H1 (cell line): ENCODE data around the gene OS9. TPM values are rescaled to one million over a fixed set of nuclear protein-coding genes. Genes with fewer than 3 reads are reported as not detected.

ENCODE experiments used
- CTCF ChIA-PET: fragments of 300-600 bp; sonication (Branson Sonifier 250); formaldehyde crosslinking; loops from one replicate; lab custom pipeline; 2021; ENCODE audit not compliant: partially characterized antibody; lab: Charles Lee
- POLR2A ChIA-PET: fragments of 300-600 bp; sonication (Branson Sonifier 250); formaldehyde crosslinking; loops from one replicate; lab custom pipeline; 2021; ENCODE audit warnings: inconsistent platforms; ENCODE audit not compliant: partially characterized antibody; lab: Charles Lee
- DNase-seq, 2 experiments: peaks; one replicate each; pipeline versions ENCODE4 v3.0.0 to v3.0.0-alpha.2; 2010 to 2022; ENCODE audit warnings: low spot score in 2 of 2, low read depth in 1 of 2, mixed read lengths in 1 of 2
- FAIRE-seq: peaks from 2 replicates; lab custom pipeline; 2011; peaks lifted over from hg19 to GRCh38; lab: Jason Lieb, UNC
- H2AFZ ChIP-seq: 2 replicates; pipeline ENCODE4 v1.8.1; 2012; ENCODE audit warnings: low read length, inconsistent platforms
- H2AK5ac ChIP-seq: 2 replicates; pipeline ENCODE4 v1.6.1; 2013; ENCODE audit warnings: low read depth, low read length
- H2BK120ac ChIP-seq: replicated peaks from 2 replicates; pipeline ENCODE3; 2013; ENCODE audit warnings: low read depth, low read length, inconsistent platforms
- H2BK12ac ChIP-seq: 2 replicates; pipeline ENCODE4 v1.6.1; 2013; ENCODE audit warnings: low read depth, low read length
- H2BK15ac ChIP-seq: 2 replicates; pipeline ENCODE4 v1.6.1; 2013; ENCODE audit warnings: low read length
- H2BK20ac ChIP-seq: 2 replicates; pipeline ENCODE4 v1.6.1; 2013; ENCODE audit warnings: low read length
- H2BK5ac ChIP-seq: 2 replicates; pipeline ENCODE4 v1.6.1; 2013; ENCODE audit warnings: low read depth, low read length
- H3K14ac ChIP-seq: 2 replicates; pipeline ENCODE4 v1.6.1; 2013; ENCODE audit warnings: inconsistent platforms; ENCODE audit not compliant: insufficient read length
- H3K18ac ChIP-seq: 2 replicates; pipeline ENCODE4 v1.6.1; 2013; ENCODE audit warnings: low read length; ENCODE audit errors: extremely low read depth
- H3K23ac ChIP-seq: 2 replicates; pipeline ENCODE4 v1.6.1; 2013; ENCODE audit warnings: inconsistent platforms; ENCODE audit not compliant: insufficient read length
- H3K23me2 ChIP-seq: 2 replicates; pipeline ENCODE4 v1.6.1; 2013; ENCODE audit warnings: low read depth, low read length
- H3K27ac ChIP-seq: 2 replicates; pipeline ENCODE4 v1.6.1; 2011; ENCODE audit warnings: low read depth, low read length, inconsistent platforms
- H3K27me3 ChIP-seq, 4 experiments: replicated peaks in 1 of 4; 1 replicate in 1 of 4; 2 replicates in 3 of 4; pipeline versions ENCODE4 v1.6.1 to v1.8.1; 2011 to 2013; ENCODE audit warnings: low read length in 3 of 4, mild to moderate bottlenecking in 3 of 4, inconsistent platforms in 2 of 4, mixed read lengths in 2 of 4, moderate library complexity in 1 of 4; ENCODE audit not compliant: control insufficient read depth in 3 of 4, insufficient read depth in 3 of 4; ENCODE audit errors: extremely low read depth in 1 of 4
- H3K36me3 ChIP-seq, 4 experiments: 2 replicates each; pipeline versions ENCODE4 v1.6.1 to v1.8.1; 2011 to 2013; ENCODE audit warnings: mild to moderate bottlenecking in 4 of 4, low read length in 3 of 4, moderate library complexity in 2 of 4, control low read depth in 1 of 4, inconsistent platforms in 1 of 4; ENCODE audit not compliant: insufficient read depth in 4 of 4, control insufficient read depth in 2 of 4
- H3K4ac ChIP-seq: replicated peaks from 2 replicates; pipeline ENCODE3; 2013; ENCODE audit warnings: low read length, low read depth, mixed read lengths, inconsistent platforms; ENCODE audit not compliant: insufficient read length
- H3K4me1 ChIP-seq, 4 experiments: replicated peaks in 1 of 4; 1 replicate in 1 of 4; 2 replicates in 3 of 4; pipeline versions ENCODE4 v1.6.1 to v1.8.1; 2011 to 2013; ENCODE audit warnings: low read length in 3 of 4, inconsistent platforms in 2 of 4, mixed read lengths in 1 of 4; ENCODE audit not compliant: insufficient read depth in 4 of 4, control insufficient read depth in 3 of 4
- H3K4me2 ChIP-seq, 2 experiments: 2 replicates each; pipeline versions ENCODE4 v1.6.1 to v1.8.1; 2011 to 2013; ENCODE audit warnings: low read depth in 2 of 2, low read length in 2 of 2, control low read depth in 1 of 2, inconsistent platforms in 1 of 2, mild to moderate bottlenecking in 1 of 2; ENCODE audit not compliant: insufficient read depth in 1 of 2
- H3K4me3 ChIP-seq, 4 experiments: fragments of 200-600, 300-600 bp in 1 of 4; sonication (generic), shearing (Covaris generic), sonication (Bioruptor Twin) in 1 of 4; 2 replicates each; pipeline versions ENCODE4 v1.5.1 to v1.8.1; 2011 to 2016; ENCODE audit warnings: low read length in 4 of 4, low read depth in 3 of 4, control low read depth in 2 of 4, inconsistent platforms in 2 of 4, mild to moderate bottlenecking in 2 of 4, mixed read lengths in 1 of 4, moderate library complexity in 1 of 4; ENCODE audit not compliant: insufficient read depth in 2 of 4; ENCODE audit errors: extremely low read depth in 1 of 4
- H3K56ac ChIP-seq: replicated peaks from 2 replicates; pipeline ENCODE3; 2013; ENCODE audit warnings: low read depth, mild to moderate bottlenecking, mixed read lengths, low read length, inconsistent platforms; ENCODE audit not compliant: insufficient read length
- H3K79me1 ChIP-seq: 2 replicates; pipeline ENCODE4 v1.6.1; 2013; ENCODE audit warnings: low read depth, low read length, control low read depth
- H3K79me2 ChIP-seq, 2 experiments: 2 replicates each; pipeline versions ENCODE4 v1.6.1 to v1.8.1; 2012 to 2013; ENCODE audit warnings: low read length in 2 of 2, mild to moderate bottlenecking in 2 of 2, inconsistent platforms in 1 of 2; ENCODE audit not compliant: insufficient read depth in 2 of 2, control insufficient read depth in 1 of 2
- H3K9ac ChIP-seq, 4 experiments: replicated peaks in 1 of 4; 1 replicate in 1 of 4; 2 replicates in 3 of 4; pipeline versions ENCODE4 v1.6.1 to v1.8.1; 2011 to 2013; ENCODE audit warnings: low read depth in 3 of 4, low read length in 3 of 4, control low read depth in 2 of 4, mild to moderate bottlenecking in 2 of 4, moderate library complexity in 2 of 4, inconsistent platforms in 1 of 4; ENCODE audit errors: extremely low read depth in 1 of 4
- H3K9me3 ChIP-seq, 2 experiments: 2 replicates each; pipeline versions ENCODE4 v1.6.1 to v1.8.1; 2012 to 2013; ENCODE audit warnings: mild to moderate bottlenecking in 2 of 2, moderate library complexity in 2 of 2, control low read depth in 1 of 2, inconsistent platforms in 1 of 2, low read depth in 1 of 2, low read length in 1 of 2, mixed read lengths in 1 of 2; ENCODE audit not compliant: insufficient read depth in 2 of 2
- H4K20me1 ChIP-seq, 2 experiments: replicated peaks in 1 of 2; 2 replicates each; pipeline versions ENCODE3 to v1.8.1; 2011 to 2013; ENCODE audit warnings: inconsistent platforms in 2 of 2, low read length in 2 of 2, mild to moderate bottlenecking in 1 of 2; ENCODE audit not compliant: insufficient read depth in 2 of 2, control insufficient read depth in 1 of 2
- H4K5ac ChIP-seq: 2 replicates; pipeline ENCODE4 v1.6.1; 2013; ENCODE audit warnings: low read length, low read depth, mixed read lengths, inconsistent platforms; ENCODE audit not compliant: insufficient read length
- H4K8ac ChIP-seq: 2 replicates; pipeline ENCODE4 v1.8.0; 2013; ENCODE audit warnings: mild to moderate bottlenecking, moderate library complexity, low read length, inconsistent platforms; ENCODE audit not compliant: insufficient read depth; ENCODE audit errors: extremely low read depth
- H4K91ac ChIP-seq: replicated peaks from 2 replicates; pipeline ENCODE3; 2013; ENCODE audit warnings: low read length, mixed read lengths, inconsistent platforms; ENCODE audit not compliant: insufficient read length
- BCL11A ChIP-seq, 2 experiments: IDR thresholded peaks; one replicate each; pipeline ENCODE4 v1.6.1; 2011; ENCODE audit warnings: low read depth in 2 of 2, low read length in 2 of 2, mild to moderate bottlenecking in 2 of 2
- CTBP2 ChIP-seq: IDR thresholded peaks from 2 replicates; pipeline ENCODE4 v1.7.0; 2011; ENCODE audit warnings: borderline replicate concordance, mild to moderate bottlenecking, moderate library complexity, mixed read lengths, low read length; ENCODE audit not compliant: insufficient read depth, insufficient read length
- GTF2F1 ChIP-seq: IDR thresholded peaks from 2 replicates; pipeline ENCODE4 v1.6.1; 2012; ENCODE audit warnings: low read depth, low read length, improper control_type of control experiment, borderline replicate concordance
- MAFK ChIP-seq: IDR thresholded peaks from 2 replicates; pipeline ENCODE4 v1.6.1; 2012; ENCODE audit warnings: low read depth, mild to moderate bottlenecking, improper control_type of control experiment, low read length
- PHF8 ChIP-seq: fragments of 200-600 bp; sonication (generic); conservative IDR thresholded peaks from 2 replicates; pipeline ENCODE4 v1.7.1; 2012; ENCODE audit warnings: low read depth, mild to moderate bottlenecking, inconsistent platforms, low read length, moderate library complexity
- POLR2AphosphoS5 ChIP-seq: IDR thresholded peaks from 2 replicates; pipeline ENCODE4 v1.6.1; 2011; ENCODE audit warnings: low read depth, low read length
- POU5F1 ChIP-seq: IDR thresholded peaks from 2 replicates; pipeline ENCODE4 v1.6.1; 2011; ENCODE audit warnings: low read depth, mild to moderate bottlenecking, low read length, moderate library complexity
- RAD21 ChIP-seq, 2 experiments: IDR thresholded peaks in 1 of 2; conservative IDR thresholded peaks in 1 of 2; 2 replicates each; pipeline ENCODE4 v1.6.1; 2011; ENCODE audit warnings: low read depth in 2 of 2, low read length in 2 of 2, improper control_type of control experiment in 1 of 2, inconsistent platforms in 1 of 2, mild to moderate bottlenecking in 1 of 2, moderate library complexity in 1 of 2
- RNF2 ChIP-seq: fragments of 200-900, 300-1000 bp; sonication (generic); IDR thresholded peaks from 2 replicates; pipeline ENCODE4 v1.7.1; 2016; ENCODE audit warnings: borderline replicate concordance, low read depth, mild to moderate bottlenecking, antibody characterized with exemption, low read length; ENCODE audit not compliant: poor library complexity, severe bottlenecking; ENCODE audit errors: missing control alignments
- SIN3A ChIP-seq, 2 experiments: IDR thresholded peaks in 1 of 2; conservative IDR thresholded peaks in 1 of 2; 2 replicates each; pipeline ENCODE4 v1.6.1; 2011 to 2012; ENCODE audit warnings: low read length in 2 of 2, improper control_type of control experiment in 1 of 2, low read depth in 1 of 2, mild to moderate bottlenecking in 1 of 2
- SP4 ChIP-seq: IDR thresholded peaks from 2 replicates; pipeline ENCODE4 v1.6.1; 2012; ENCODE audit warnings: low read length, inconsistent platforms
- SUZ12 ChIP-seq: fragments of 200-600 bp; sonication (generic); IDR thresholded peaks from 2 replicates; pipeline ENCODE4 v1.6.1; 2012; ENCODE audit warnings: mild to moderate bottlenecking, inconsistent platforms, low read length, moderate library complexity, mixed read lengths
- TBP ChIP-seq: IDR thresholded peaks from 2 replicates; pipeline ENCODE4 v1.6.1; 2011; ENCODE audit warnings: low read depth, low read length, improper control_type of control experiment
- whole genome bisulfite sequencing, 2 experiments: shearing (Covaris generic) in 1 of 2; methylation state at CpG; one replicate each; pipeline versions ENCODE4 v1.1.6 to v1.1.7; 2013 to 2015; ENCODE audit warnings: low lambda C conversion rate in 2 of 2, mixed read lengths in 2 of 2, inconsistent platforms in 1 of 2, low coverage in 1 of 2, missing lambda C conversion rate in 1 of 2; ENCODE audit not compliant: insufficient replicate concordance in 2 of 2, insufficient coverage in 1 of 2, insufficient read length in 1 of 2; ENCODE audit errors: extremely low coverage in 1 of 2, missing lambda C conversion rate in 1 of 2; 5-methylcytosine and 5-hydroxymethylcytosine counted together
- polyA plus RNA-seq, 7 experiments: library from polyadenylated mRNA; depleted of rRNA in 3 of 7; stranded (reverse) in 5 of 7; unstranded in 2 of 7; fragments of >200 nt in 5 of 7; fragments of 200-250 nt in 2 of 7; gene quantifications; 1 replicate in 5 of 7; 2 replicates in 1 of 7; 4 replicates in 1 of 7; pipeline versions ENCODE4 v1.2.1 to v1.2.3, GENCODE V29; 2011 to 2013; ENCODE audit warnings: missing spikeins in 2 of 7, mixed read lengths in 2 of 7
- total RNA-seq: library from RNA; stranded (reverse); fragmentation: NEBNext Ultra II Directional; extraction: Animal tissue kit (Norgen Biotek cat#: 25700); gene quantifications from 2 replicates; pipeline ENCODE4 v1.2.1, GENCODE V29; 2021

OS9 gene
- total and polyA plus RNA-seq, 2 of the 8 experiments (the other 6 are each of a cell fraction or from before 2014, with no cell fraction given), result 71.0 to 108 TPM

GRCh38 chr12:57749061-57749460 is 55.1 kb downstream of the OS9 start:
- peaks cover 21 to 49% (median 36%) of the 10 kb centered on the region in 4 experiments for H3K36me3 ChIP-seq
- no peak overlapping the region for H3K56ac ChIP-seq
- no peak overlapping the region for H2BK5ac ChIP-seq
- H3K79me2 ChIP-seq, result peaks cover 12 to 20% of the 10 kb centered on the region in 2 experiments
- no peak overlapping the region for H2BK12ac ChIP-seq
- POLR2A ChIA-PET, result interaction anchor here (0.7 to 5.3 kb wide), 10 partner anchors 8 to 34 kb away, joined by 3 to 25 read pairs (median 4); partner anchors contain the start of gene AGAP2
- H3K9me3 ChIP-seq, result no peaks in the 10 kb centered on the region
- H2BK20ac ChIP-seq, result no peak overlapping the region
- H2AFZ ChIP-seq, result no peak overlapping the region
- H3K4me3 ChIP-seq, result no peak overlapping the region
- H3K23me2 ChIP-seq, result peaks cover 15% of the 10 kb centered on the region
- H4K5ac ChIP-seq, result no peak overlapping the region
- H2BK120ac ChIP-seq, result no peak overlapping the region
- H3K27ac ChIP-seq, result no peak overlapping the region
- 96% methylated on average over 5 of the region's 5 CpGs; no CpG with 5 or more reads in 1 of the 2 experiments for WGBS, 2 experiments
- peaks cover 0 to 2% of the 10 kb centered on the region in 2 experiments for H4K20me1 ChIP-seq
- H4K91ac ChIP-seq, result no peak overlapping the region
- H3K23ac ChIP-seq, result no peak overlapping the region
- H3K9ac ChIP-seq, result no peak overlapping the region
- H3K18ac ChIP-seq, result no peak overlapping the region
- FAIRE-seq (no peak), DNase-seq (no peak)
- H3K27me3 ChIP-seq, result peaks cover 0 to 5% (median 4%) of the 10 kb centered on the region in 4 experiments; a peak in 4 of 7 replicates
- no peak overlapping the region for H4K8ac ChIP-seq
- peaks cover 20% of the 10 kb centered on the region for H3K79me1 ChIP-seq
- CTCF ChIA-PET, result interaction anchor here (1.7 kb wide), 1 partner anchor 8 kb away, joined by 4 read pairs; no protein-coding TSS in a partner anchor
- H2AK5ac ChIP-seq, result no peak overlapping the region
- H3K14ac ChIP-seq, result no peak overlapping the region
- no peak overlapping the region for H2BK15ac ChIP-seq
- no peak overlapping the region for H3K4me2 ChIP-seq
- H3K4ac ChIP-seq, result no peak overlapping the region
- peaks cover 5 to 18% (median 7%) of the 10 kb centered on the region in 4 experiments for H3K4me1 ChIP-seq
- TF ChIP-seq POLR2AphosphoS5 (no peak), RNF2 (no peak), GTF2F1 (no peak), RAD21 (IDR thresholded peaks at IDR 0.05 in 1 of 2, conservative IDR thresholded peaks at IDR 0.05 in 1 of 2; ENCODE audit: low read depth in 2 of 2, low read length in 2 of 2) (no peak), TBP (no peak), PHF8 (no peak), SUZ12 (no peak), SIN3A (conservative IDR thresholded peaks at IDR 0.05 in 1 of 2, IDR thresholded peaks at IDR 0.05 in 1 of 2; ENCODE audit: low read depth in 1 of 2, low read length in 2 of 2) (no peak), CTBP2 (no peak), POU5F1 (no peak), SP4 (no peak), MAFK (no peak), BCL11A (IDR thresholded peaks at IDR 0.05; ENCODE audit: low read depth in 2 of 2, low read length in 2 of 2) (no peak)
